Thyroid gland (tissue), 4 donors: Measurements from ENCODE around the gene LRRC8D. TPM values are rescaled to one million over a fixed set of nuclear protein-coding genes. Genes with fewer than 3 reads are reported as not detected.

Experiments
- DNase-seq, 2 donors: peaks; one replicate each; pipeline ENCODE4 v3.0.0-alpha.2; 2019
- H3K27ac ChIP-seq, 3 donors: fragments of 200-600 bp; sonication (generic); 1 replicate in 2 of 3; 2 replicates in 1 of 3; pipeline ENCODE4 v1.5.1; 2016 to 2019; ENCODE audit warnings: mild to moderate bottlenecking in 1 of 3, moderate library complexity in 1 of 3
- H3K27me3 ChIP-seq: fragments of 200-600 bp; sonication (generic); one replicate; pipeline ENCODE4 v1.5.1; 2019
- H3K36me3 ChIP-seq, 2 donors: fragments of 200-600 bp; sonication (generic); one replicate each; pipeline ENCODE4 v1.5.1; 2016 to 2019
- H3K4me1 ChIP-seq, 2 donors: fragments of 200-600 bp; sonication (generic); one replicate each; pipeline ENCODE4 v1.5.1; 2017 to 2019
- H3K4me3 ChIP-seq, 3 donors: fragments of 200-600 bp; sonication (generic); replicated peaks in 1 of 3; 1 replicate in 2 of 3; 2 replicates in 1 of 3; pipeline ENCODE4 v1.5.1; 2016; ENCODE audit warnings: mild to moderate bottlenecking in 1 of 3
- H3K9me3 ChIP-seq: fragments of 200-600 bp; sonication (generic); one replicate; pipeline ENCODE4 v1.5.1; 2017
- POLR2A ChIP-seq, 2 donors: fragments of 450-650 bp; IDR thresholded peaks; one replicate each; pipeline ENCODE4 v1.6.1; 2017; ENCODE audit warnings: antibody characterized with exemption in 2 of 2, mild to moderate bottlenecking in 2 of 2, moderate library complexity in 1 of 2
- WGBS, 2 donors: methylation state at CpG; one replicate each; pipeline ENCODE4 v1.1.5; 2017; 5-methylcytosine and 5-hydroxymethylcytosine counted together
- intact Hi-C: fragments of 100-400 bp; cut with DNase I; formaldehyde crosslinking; loops from one replicate; pipeline ENCODE4 v1.15.1; 2023
- total RNA-seq, 4 donors: library from RNA; depleted of rRNA; stranded (reverse); fragments of >200 nt; gene quantifications; one replicate each; pipeline ENCODE4 v1.2.3, GENCODE V29; 2016
- TF ChIP-seq, protein P1 (sequence below), 6 experiments: fragments of 200-600 bp in 3 of 6; fragments of 450-650 bp in 3 of 6; sonication (generic) in 3 of 6; IDR thresholded peaks; one replicate each; pipeline ENCODE4 v1.5.1; 2016 to 2019; ENCODE audit warnings: antibody characterized with exemption in 6 of 6, mild to moderate bottlenecking in 2 of 6, inconsistent platforms in 1 of 6, moderate library complexity in 1 of 6

LRRC8D gene
- total RNA-seq, 4 donors from 2014 or later, result 21.1 to 46.7 (median 35.3) TPM

DNA sequence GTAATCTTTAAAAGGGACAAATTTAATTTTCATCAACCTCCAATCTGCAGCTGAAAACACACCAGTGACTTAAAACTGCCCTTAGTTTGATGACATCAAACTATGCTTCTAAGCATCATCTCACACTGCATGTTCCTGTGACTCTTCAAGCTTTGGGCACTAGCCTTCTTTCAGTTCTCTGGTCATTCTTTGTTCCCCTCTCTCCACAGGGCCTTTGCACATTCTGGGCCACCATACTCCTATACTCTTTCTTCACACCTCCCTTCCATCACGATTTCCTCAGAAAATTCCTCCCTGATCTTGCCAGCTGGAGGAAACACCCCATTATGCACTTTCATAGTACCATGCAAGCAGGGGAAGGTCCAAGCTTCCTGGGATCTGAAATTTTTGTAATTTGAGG, 96.5 kb downstream of the LRRC8D start:
- intact Hi-C loops, result no loop called here
- Histone ChIP-seq H3K27ac (no peak overlapping the region), H3K9me3 (no peaks in the 10 kb centered on the region), H3K4me3 (no peak overlapping the region), H3K27me3 (no peaks in the 10 kb centered on the region), H3K36me3 (no peaks in the 10 kb centered on the region), H3K4me1 (peaks cover 18 to 23% of the 10 kb centered on the region in 2 donors)
- no peak for TF ChIP-seq POLR2A (IDR thresholded peaks at IDR 0.05)
- TF ChIP-seq, protein P1, sequence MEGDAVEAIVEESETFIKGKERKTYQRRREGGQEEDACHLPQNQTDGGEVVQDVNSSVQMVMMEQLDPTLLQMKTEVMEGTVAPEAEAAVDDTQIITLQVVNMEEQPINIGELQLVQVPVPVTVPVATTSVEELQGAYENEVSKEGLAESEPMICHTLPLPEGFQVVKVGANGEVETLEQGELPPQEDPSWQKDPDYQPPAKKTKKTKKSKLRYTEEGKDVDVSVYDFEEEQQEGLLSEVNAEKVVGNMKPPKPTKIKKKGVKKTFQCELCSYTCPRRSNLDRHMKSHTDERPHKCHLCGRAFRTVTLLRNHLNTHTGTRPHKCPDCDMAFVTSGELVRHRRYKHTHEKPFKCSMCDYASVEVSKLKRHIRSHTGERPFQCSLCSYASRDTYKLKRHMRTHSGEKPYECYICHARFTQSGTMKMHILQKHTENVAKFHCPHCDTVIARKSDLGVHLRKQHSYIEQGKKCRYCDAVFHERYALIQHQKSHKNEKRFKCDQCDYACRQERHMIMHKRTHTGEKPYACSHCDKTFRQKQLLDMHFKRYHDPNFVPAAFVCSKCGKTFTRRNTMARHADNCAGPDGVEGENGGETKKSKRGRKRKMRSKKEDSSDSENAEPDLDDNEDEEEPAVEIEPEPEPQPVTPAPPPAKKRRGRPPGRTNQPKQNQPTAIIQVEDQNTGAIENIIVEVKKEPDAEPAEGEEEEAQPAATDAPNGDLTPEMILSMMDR (IDR thresholded peaks at IDR 0.05), result no peak
- WGBS, 2 donors, result 81 to 96% methylated on average over 1 of the region's 1 CpG
- no peak for DNase-seq

DNA sequence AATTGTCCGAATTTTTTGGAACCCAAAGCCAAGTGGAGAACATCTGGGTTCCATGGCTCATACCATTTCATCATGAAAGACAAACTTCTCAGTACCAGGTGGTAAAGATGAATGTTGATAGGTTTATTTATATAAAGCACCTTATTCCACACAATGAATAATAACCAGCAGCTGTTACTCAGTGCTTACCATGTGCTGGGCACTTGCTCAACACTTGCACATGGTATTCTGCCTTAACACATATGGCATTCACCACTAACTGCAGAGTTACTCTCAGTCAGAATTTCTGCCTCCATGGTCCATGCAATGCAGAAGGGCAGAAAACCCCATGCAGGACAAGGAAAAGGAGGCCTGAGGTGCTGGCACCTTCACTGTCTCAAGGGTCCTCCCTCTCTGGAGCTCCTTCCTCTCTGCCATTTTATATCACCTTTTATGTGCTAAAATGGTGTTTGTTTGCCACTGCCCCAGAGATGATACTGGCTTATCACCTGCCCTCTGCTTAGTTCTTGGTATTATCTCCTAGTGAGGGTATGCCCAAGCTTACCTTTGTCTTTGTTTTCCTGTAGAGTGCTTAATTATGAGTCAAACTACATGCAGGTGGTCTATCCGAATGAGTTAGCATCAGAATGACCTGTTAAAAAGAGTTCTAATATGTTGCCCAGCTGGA, 97.4 kb downstream of the LRRC8D start:
- H3K27me3 ChIP-seq, result no peaks in the 10 kb centered on the region
- DNase-seq, result no peak
- whole genome bisulfite sequencing, 2 donors, result 91 to 93% methylated on average over 2 of the region's 2 CpGs
- H3K4me3 ChIP-seq, result no peak overlapping the region
- H3K9me3 ChIP-seq, result no peaks in the 10 kb centered on the region
- H3K4me1 ChIP-seq, result peaks cover 18 to 23% of the 10 kb centered on the region in 2 donors
- peak overlapping the region; percentile 47 to 71 (median 62) for H3K27ac ChIP-seq
- no peak for TF ChIP-seq POLR2A (IDR thresholded peaks at IDR 0.05)
- TF ChIP-seq, protein P1 (IDR thresholded peaks at IDR 0.05), result no peak
- H3K36me3 ChIP-seq, result no peaks in the 10 kb centered on the region
- intact Hi-C loops, result no loop called here

DNA sequence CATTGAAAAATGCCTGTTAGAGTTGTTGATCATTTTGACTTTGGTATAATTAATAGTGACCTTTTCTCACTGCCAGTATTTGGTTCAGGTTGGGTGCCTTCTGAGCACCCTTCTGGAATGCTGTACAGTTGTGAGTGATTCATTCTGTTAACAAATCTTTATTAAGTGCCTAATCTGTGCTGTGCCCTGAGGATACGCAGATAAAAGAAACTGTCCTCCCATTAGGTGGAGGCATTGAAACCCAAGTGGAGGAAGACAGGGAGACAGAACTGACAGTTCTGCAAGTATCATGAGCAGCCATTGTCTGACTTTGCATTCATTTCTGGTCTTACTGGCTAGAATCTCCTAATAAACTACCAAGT, 97.9 kb downstream of the LRRC8D start:
- 42 to 61% methylated on average over 1 of the region's 1 CpG for WGBS, 2 donors

DNA sequence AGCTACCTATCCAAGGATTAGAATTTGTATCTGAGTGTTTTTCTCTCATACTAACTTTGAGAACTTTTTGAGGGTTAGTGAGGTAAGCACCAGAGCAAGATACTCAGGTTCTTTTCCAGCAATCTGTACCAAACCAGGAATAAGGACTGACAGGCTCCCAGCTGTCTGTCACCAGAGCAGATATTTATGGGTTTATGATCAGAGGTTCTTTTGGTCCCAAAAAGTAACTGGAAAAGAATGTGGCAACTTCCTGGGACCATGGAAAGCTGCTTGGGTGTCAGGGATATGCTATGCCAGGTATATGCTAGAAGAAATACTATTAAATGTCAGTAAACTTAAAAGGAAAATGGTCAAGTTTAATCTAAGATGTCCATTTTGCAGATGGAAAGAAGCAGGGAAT, 98.3 kb downstream of the LRRC8D start:
- Histone ChIP-seq H3K36me3 (no peaks in the 10 kb centered on the region), H3K27ac (peak overlapping the region; percentile 40 to 71 (median 62)), H3K4me1 (peaks cover 18 to 23% of the 10 kb centered on the region in 2 donors), H3K9me3 (no peaks in the 10 kb centered on the region), H3K27me3 (no peaks in the 10 kb centered on the region), H3K4me3 (no peak overlapping the region)
- no peak for TF ChIP-seq POLR2A (IDR thresholded peaks at IDR 0.05)
- intact Hi-C loops, result no loop called here
- DNase-seq, result no peak

More for the DNA sequence above, 97.9 kb downstream of the LRRC8D start:
- TF ChIP-seq, protein P1 (IDR thresholded peaks at IDR 0.05), result no peak
- TF ChIP-seq POLR2A (IDR thresholded peaks at IDR 0.05), result no peak
- Histone ChIP-seq H3K27ac (peak overlapping the region; percentile 47 to 71 (median 62)), H3K27me3 (no peaks in the 10 kb centered on the region), H3K36me3 (no peaks in the 10 kb centered on the region), H3K4me3 (no peak overlapping the region), H3K9me3 (no peaks in the 10 kb centered on the region), H3K4me1 (peaks cover 18 to 23% of the 10 kb centered on the region in 2 donors)
- DNase-seq, result peak in 1 of 2 donors; percentile 53
- intact Hi-C loops, result no loop called here

DNA sequence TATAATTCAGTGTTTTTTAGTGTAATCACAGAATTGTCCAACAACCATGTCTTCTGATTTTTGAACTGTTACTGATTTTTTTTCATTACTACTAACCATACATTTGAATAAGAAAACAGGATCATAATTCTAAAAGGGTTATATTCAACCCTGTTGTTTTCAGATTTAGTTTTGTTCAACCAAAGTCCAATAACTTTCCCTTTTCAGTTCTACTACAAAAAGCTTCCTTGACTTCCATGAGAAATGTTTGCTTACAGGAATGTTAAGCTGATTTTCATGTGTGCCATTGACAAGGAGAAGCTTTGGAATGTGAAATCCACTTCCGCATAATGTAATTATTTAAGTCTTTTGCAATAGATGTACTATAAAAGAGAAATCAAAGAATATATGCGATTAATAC, 102.1 kb downstream of the LRRC8D start:
- H3K4me1 ChIP-seq, result peaks cover 18 to 20% of the 10 kb centered on the region in 2 donors
- WGBS, 2 donors, result 97 to 99% methylated on average over 2 of the region's 2 CpGs
- no peaks in the 10 kb centered on the region for H3K9me3 ChIP-seq
- H3K4me3 ChIP-seq, result no peak overlapping the region
- intact Hi-C loops, result no loop called here
- H3K36me3 ChIP-seq, result no peaks in the 10 kb centered on the region
- no peak overlapping the region for H3K27ac ChIP-seq
- no peaks in the 10 kb centered on the region for H3K27me3 ChIP-seq
- DNase-seq, result no peak
- TF ChIP-seq, protein P1 (IDR thresholded peaks at IDR 0.05), result no peak
- no peak for TF ChIP-seq POLR2A (IDR thresholded peaks at IDR 0.05)
